GM12878 (cell line): ENCODE results near the gene PRRT4.

Experiments
- CTCF ChIP-seq, 3 experiments: IDR thresholded peaks in 2 of 3; conservative IDR thresholded peaks in 1 of 3; 2 replicates each; pipeline ENCODE4 v1.5.1; 2011; ENCODE audit warnings: low read depth in 3 of 3, low read length in 3 of 3, mild to moderate bottlenecking in 3 of 3, control low read depth in 2 of 3, moderate library complexity in 2 of 3, inconsistent platforms in 1 of 3, mixed read lengths in 1 of 3; ENCODE audit not compliant: control insufficient read depth in 2 of 3, insufficient read depth in 1 of 3; ENCODE audit errors: extremely low read depth in 1 of 3
- EP300 ChIP-seq, 2 experiments: fragments of 150-350 bp in 1 of 2; IDR thresholded peaks; 2 replicates each; pipeline ENCODE4 v1.6.1; 2011 to 2012; ENCODE audit warnings: low read depth in 2 of 2, low read length in 2 of 2, borderline replicate concordance in 1 of 2, improper control_type of control experiment in 1 of 2, inconsistent platforms in 1 of 2; ENCODE audit not compliant: control insufficient read depth in 1 of 2
- POLR2A ChIP-seq: IDR thresholded peaks from 2 replicates; pipeline ENCODE4 v1.6.1; 2011; ENCODE audit warnings: low read depth, mild to moderate bottlenecking, low read length

GRCh38 chr7:128395748-128396147 lies 34.3 kb upstream of the PRRT4 start:
- TF ChIP-seq CTCF (IDR thresholded peaks at IDR 0.05 in 2 of 3, conservative IDR thresholded peaks at IDR 0.05 in 1 of 3; ENCODE audit: control insufficient read depth in 2 of 3, extremely low read depth in 1 of 3, insufficient read depth in 1 of 3, low read depth in 3 of 3, low read length in 3 of 3), result peak in 1 of 3 experiments; percentile 27; a peak in 1 of 6 replicates
- no peak for TF ChIP-seq POLR2A
- no peak for TF ChIP-seq EP300 (IDR thresholded peaks at IDR 0.05; ENCODE audit: borderline replicate concordance in 1 of 2, control insufficient read depth in 1 of 2, low read depth in 2 of 2, low read length in 2 of 2)
